Activated B cell treated with CpG ODN at 0.5 μM for 24 hours (primary cell): Measurements from ENCODE around the gene FMN1. TPM values are rescaled to one million over a fixed set of nuclear protein-coding genes. Genes with fewer than 3 reads are reported as not detected.

ENCODE experiments used
- ATAC-seq: fragments of 200-7000 bp; cut with Tn5 transposase; one replicate; pipeline ENCODE4 v1.10.0; 2021; ENCODE audit warnings: low read depth, mild to moderate bottlenecking, moderate library complexity
- CTCF ChIA-PET: fragments of 350-600 bp; sonication (Branson Sonifier 250); formaldehyde crosslinking; loops from one replicate; lab custom pipeline; 2021; ENCODE audit warnings: antibody characterized with exemption; lab: Charles Lee
- POLR2A ChIA-PET: fragments of 350-600 bp; sonication (Branson Sonifier 250); formaldehyde crosslinking; loops from one replicate; lab custom pipeline; 2021; ENCODE audit warnings: antibody characterized with exemption; lab: Charles Lee
- DNase-seq: peaks from one replicate; pipeline ENCODE4 v3.0.0; 2022
- H3K27ac Mint-ChIP-seq: one replicate; pipeline ENCODE4 v1.8.0; 2020; ENCODE audit warnings: mixed read lengths
- H3K27me3 Mint-ChIP-seq: one replicate; pipeline ENCODE4 v1.8.0; 2021; ENCODE audit warnings: mixed read lengths
- H3K36me3 Mint-ChIP-seq: one replicate; pipeline ENCODE4 v1.8.0; 2021; ENCODE audit warnings: low read depth, mixed read lengths
- H3K4me1 Mint-ChIP-seq: one replicate; pipeline ENCODE4 v1.8.0; 2021; ENCODE audit warnings: mixed read lengths
- H3K4me3 Mint-ChIP-seq: one replicate; pipeline ENCODE4 v1.8.0; 2020; ENCODE audit warnings: mild to moderate bottlenecking, mixed read lengths
- H3K9me3 Mint-ChIP-seq: one replicate; pipeline ENCODE4 v1.8.0; 2020; ENCODE audit warnings: mixed read lengths
- intact Hi-C: fragments of 100-400 bp; cut with micrococcal nuclease; formaldehyde crosslinking; loops from one replicate; pipeline ENCODE4 v1.15.1; 2024
- total RNA-seq: library from RNA; stranded (reverse); gene quantifications from 2 replicates; pipeline ENCODE4 v1.2.3, GENCODE V29; 2022
- TF ChIP-seq, protein P1 (sequence below): fragments of 200-600 bp; IDR thresholded peaks from one replicate; pipeline ENCODE4 v1.8.0; 2022; ENCODE audit warnings: antibody characterized with exemption, mild to moderate bottlenecking

The FMN1 gene
- total RNA-seq, 1 donor from 2014 or later, result 0.80 TPM

DNA sequence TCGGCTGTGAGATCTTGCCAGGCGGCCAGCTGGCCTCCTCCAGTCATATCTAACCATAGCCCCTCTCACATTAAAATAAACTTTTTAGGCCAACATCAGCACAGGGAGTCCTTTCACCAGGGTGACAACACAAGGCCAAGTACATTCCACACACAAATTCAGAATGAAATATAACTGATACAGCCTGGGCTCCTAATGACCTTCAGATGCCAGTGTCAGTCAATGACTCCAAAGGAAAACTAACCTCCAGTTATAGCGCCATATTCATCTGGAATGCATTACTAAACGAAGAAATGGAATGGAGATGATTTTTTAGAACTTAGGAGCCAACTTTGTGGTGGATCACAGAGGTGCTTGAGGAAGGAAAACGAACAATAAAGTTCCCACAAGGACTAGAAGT is 271.3 kb downstream of the FMN1 start:
- Mint-ChIP-seq H3K9me3 (no peaks in the 10 kb centered on the region), H3K36me3 (no peaks in the 10 kb centered on the region), H3K4me1 (peaks cover 21% of the 10 kb centered on the region), H3K4me3 (no peak overlapping the region), H3K27me3 (peaks cover 1% of the 10 kb centered on the region), H3K27ac (no peak overlapping the region)
- TF ChIP-seq, protein P1, sequence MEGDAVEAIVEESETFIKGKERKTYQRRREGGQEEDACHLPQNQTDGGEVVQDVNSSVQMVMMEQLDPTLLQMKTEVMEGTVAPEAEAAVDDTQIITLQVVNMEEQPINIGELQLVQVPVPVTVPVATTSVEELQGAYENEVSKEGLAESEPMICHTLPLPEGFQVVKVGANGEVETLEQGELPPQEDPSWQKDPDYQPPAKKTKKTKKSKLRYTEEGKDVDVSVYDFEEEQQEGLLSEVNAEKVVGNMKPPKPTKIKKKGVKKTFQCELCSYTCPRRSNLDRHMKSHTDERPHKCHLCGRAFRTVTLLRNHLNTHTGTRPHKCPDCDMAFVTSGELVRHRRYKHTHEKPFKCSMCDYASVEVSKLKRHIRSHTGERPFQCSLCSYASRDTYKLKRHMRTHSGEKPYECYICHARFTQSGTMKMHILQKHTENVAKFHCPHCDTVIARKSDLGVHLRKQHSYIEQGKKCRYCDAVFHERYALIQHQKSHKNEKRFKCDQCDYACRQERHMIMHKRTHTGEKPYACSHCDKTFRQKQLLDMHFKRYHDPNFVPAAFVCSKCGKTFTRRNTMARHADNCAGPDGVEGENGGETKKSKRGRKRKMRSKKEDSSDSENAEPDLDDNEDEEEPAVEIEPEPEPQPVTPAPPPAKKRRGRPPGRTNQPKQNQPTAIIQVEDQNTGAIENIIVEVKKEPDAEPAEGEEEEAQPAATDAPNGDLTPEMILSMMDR, result no peak
- no peak for ATAC-seq
- CTCF ChIA-PET, result interaction anchor here (1.0 kb wide), 1 partner anchor 13 kb away, joined by 3 read pairs; no protein-coding TSS in a partner anchor
- intact Hi-C loops, result no loop called here
- POLR2A ChIA-PET, result no interaction called here
- DNase-seq, result no peak

GRCh38 chr15:32922541-32922940 is 272.0 kb downstream of the FMN1 start:
- ChIA-PET POLR2A (no interaction called here), CTCF (interaction anchor here (1.0 kb wide), 1 partner anchor 14 kb away, joined by 3 read pairs; no protein-coding TSS in a partner anchor)
- intact Hi-C loops, result no loop called here
- Mint-ChIP-seq H3K4me1 (peaks cover 21% of the 10 kb centered on the region), H3K4me3 (no peak overlapping the region), H3K9me3 (no peaks in the 10 kb centered on the region), H3K27ac (no peak overlapping the region), H3K36me3 (no peaks in the 10 kb centered on the region), H3K27me3 (peaks cover 1% of the 10 kb centered on the region)
- ATAC-seq (no peak), DNase-seq (no peak)
- TF ChIP-seq, protein P1, result no peak

- DNase-seq (no peak), ATAC-seq (no peak)
- Mint-ChIP-seq H3K4me1 (peaks cover 21% of the 10 kb centered on the region), H3K4me3 (no peak overlapping the region), H3K9me3 (no peaks in the 10 kb centered on the region), H3K27ac (no peak overlapping the region), H3K36me3 (no peaks in the 10 kb centered on the region), H3K27me3 (peaks cover 1% of the 10 kb centered on the region)
- CTCF ChIA-PET, result interaction anchor here (1.3 kb wide), 1 partner anchor 17 kb away, joined by 3 read pairs; no protein-coding TSS in a partner anchor
- intact Hi-C loops, result loop anchor here (5.0 kb wide), 1 partner anchor 38 kb away; no protein-coding TSS in a partner anchor
- TF ChIP-seq, protein P1, result no peak
- POLR2A ChIA-PET, result no interaction called here
These were observed 274.6 kb downstream of the FMN1 start for GRCh38 chr15:32919749-32920414.

DNA sequence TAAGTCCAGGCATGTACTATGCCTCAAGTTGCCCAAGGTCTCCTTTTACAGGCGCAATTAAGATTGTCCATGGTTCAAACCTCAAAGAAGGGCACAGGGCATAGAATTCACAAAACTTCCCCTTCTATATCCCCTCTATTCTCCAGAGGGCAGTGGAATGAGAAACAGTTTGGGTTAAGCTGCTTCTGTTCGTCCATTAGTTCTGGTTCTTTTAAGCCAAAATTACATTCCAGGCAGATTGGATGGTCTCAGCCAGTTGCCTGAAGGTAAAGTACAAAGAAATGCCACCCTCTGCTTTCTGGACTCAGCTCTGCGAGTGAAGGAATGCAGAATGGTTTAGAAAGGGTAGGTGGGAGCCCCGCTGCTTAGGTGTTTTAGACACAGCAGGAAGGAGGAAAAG is 276.0 kb downstream of the FMN1 start:
- intact Hi-C loops, result loop anchor here (5.0 kb wide), 1 partner anchor 36 kb away; no protein-coding TSS in a partner anchor
- no peak overlapping the region for H3K27ac Mint-ChIP-seq
- no peak overlapping the region for H3K4me3 Mint-ChIP-seq
- TF ChIP-seq, protein P1, result no peak
- POLR2A ChIA-PET, result interaction anchor here (1.1 kb wide), 1 partner anchor 10 kb away, joined by 4 read pairs; no protein-coding TSS in a partner anchor
- H3K9me3 Mint-ChIP-seq, result no peaks in the 10 kb centered on the region
- ATAC-seq (no peak), DNase-seq (no peak)
- peaks cover 1% of the 10 kb centered on the region for H3K27me3 Mint-ChIP-seq
- H3K36me3 Mint-ChIP-seq, result no peaks in the 10 kb centered on the region
- H3K4me1 Mint-ChIP-seq, result peaks cover 15% of the 10 kb centered on the region
- CTCF ChIA-PET, result interaction anchor here (0.7 kb wide), 1 partner anchor 38 kb away, joined by 3 read pairs; no protein-coding TSS in a partner anchor

DNA sequence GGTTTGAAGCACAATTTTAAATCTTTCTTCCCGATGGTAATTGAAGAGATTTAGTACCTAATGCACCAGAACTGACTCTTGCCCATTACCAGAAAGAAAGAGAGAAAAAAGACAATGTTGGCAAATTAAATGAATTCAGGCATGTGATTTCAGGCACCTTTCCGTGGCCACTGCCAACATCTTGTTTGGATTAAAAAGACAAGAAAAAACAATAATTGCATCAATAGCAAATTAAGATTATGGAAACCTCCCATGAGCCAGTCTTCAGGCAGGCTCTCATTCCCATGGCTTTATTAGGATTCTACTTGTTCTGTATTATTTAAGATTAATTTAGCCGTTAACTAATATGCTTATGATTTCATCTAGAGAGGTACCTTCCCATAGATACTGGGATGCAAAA is 283.7 kb downstream of the FMN1 start:
- H3K27ac Mint-ChIP-seq, result no peak overlapping the region
- ChIA-PET CTCF (no interaction called here), POLR2A (no interaction called here)
- no peak for ATAC-seq
- no peaks in the 10 kb centered on the region for H3K9me3 Mint-ChIP-seq
- DNase-seq, result no peak
- no peaks in the 10 kb centered on the region for H3K36me3 Mint-ChIP-seq
- H3K27me3 Mint-ChIP-seq, result no peaks in the 10 kb centered on the region
- TF ChIP-seq, protein P1, result no peak
- H3K4me1 Mint-ChIP-seq, result peaks cover 49% of the 10 kb centered on the region
- H3K4me3 Mint-ChIP-seq, result no peak overlapping the region
- intact Hi-C loops, result no loop called here
